ENCODE measurements around the gene IQGAP2.
A peak's percentile ranks its signal among the peaks of the same experiment; 100 is the strongest.

Gene IQGAP2

DNA sequence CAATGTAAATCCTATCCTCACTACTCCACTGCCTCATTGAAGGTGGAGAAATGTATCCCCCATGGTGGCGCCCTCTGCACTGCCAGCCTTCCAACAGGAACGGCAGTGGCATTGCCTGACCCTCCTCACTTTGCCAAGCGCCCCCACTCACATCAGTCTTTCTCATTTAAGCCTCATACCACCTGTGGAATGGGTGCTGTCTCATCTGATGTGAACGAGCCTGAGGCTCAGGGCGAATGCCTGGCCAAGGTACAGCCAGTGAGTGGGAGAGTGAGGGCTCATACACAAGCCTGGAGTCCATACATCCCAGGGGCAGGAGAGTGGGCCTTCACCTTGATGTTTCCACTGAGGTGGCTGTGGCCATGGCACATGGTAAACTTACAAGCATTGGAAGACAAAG, 209.9 kb downstream of the IQGAP2 start:
- DNase-seq (ENCODE audit: low spot score) = no peak

DNA sequence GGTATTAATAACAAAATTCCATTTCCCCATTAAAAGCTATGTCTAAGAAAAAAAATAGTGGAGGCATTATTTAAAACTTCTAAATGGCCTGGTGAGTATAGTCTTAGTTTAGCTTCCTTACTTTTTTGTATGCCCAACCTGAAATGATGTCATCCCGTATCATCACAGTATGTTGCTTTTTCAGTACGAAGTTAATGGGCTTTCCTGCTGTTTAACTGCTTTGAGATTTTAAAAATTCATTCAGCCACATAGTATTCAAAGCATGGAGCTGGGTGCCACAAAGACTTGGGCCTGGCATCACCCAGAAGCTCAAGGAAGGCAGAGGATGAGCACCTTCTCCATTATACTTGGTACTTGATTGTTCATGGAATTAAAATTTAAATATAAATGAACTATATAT, 212.7 kb downstream of the IQGAP2 start:
- DNase-seq (ENCODE audit: low spot score) = no peak

DNA sequence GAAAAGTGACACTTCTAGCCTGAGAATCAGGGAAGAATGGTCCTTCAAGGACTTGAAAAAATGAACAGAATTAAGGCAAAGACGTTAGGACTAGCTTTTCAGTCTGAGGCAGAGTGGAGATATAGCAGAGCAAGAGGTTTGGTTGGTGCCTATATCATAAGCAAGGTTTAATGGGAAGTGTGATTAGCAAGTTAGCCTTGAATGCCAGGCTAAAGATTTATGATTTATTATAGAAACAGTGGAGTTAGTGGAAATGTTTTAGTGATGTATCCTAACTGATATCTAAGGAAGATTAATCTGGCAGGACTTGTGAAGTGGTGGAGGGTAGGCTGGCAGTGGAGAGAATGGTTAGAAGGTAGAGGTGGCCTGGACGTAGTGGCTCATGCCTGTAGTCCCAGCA, 213.1 kb downstream of the IQGAP2 start:
- DNase-seq (ENCODE audit: low spot score) = no peak

DNA sequence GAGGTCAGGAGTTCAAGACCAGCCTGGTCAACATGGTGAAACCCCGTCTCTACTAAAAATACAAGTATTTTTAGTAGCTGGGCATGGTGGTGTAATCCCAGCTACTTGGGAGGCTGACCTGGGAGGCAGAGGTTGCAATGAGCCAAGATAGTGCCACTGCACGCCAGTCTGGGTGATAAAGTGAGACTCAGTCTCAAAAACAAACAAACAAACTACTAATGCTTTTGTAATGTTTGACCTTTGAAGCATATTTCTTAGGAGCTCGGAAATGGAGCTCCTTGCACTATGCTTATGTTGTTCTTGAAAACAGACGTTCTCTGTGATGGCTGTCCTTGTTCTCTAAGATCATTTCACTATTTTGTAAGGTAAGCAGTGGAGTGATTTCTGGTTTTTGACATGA, 214.1 kb downstream of the IQGAP2 start:
- DNase-seq (ENCODE audit: low spot score) = no peak

DNA sequence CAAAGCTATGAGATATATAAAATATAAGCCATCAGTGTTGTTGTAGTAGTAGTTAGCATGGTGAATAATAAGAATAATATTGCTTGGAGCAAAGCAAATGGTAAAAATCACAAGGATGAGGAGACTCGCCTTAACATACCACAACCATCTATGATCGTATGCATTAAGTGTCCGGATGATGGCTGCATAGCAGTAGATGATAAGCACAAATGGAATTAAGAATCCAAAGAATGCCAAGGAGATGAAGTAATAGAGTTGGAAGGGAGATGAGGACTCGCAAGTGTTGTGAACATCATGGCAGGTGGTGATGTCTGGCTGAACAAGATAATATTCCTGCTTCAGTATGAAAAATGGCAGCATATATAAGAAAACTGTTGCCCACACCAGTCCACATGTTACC, 214.6 kb downstream of the IQGAP2 start:
- peak; percentile 66 for DNase-seq (ENCODE audit: low spot score)

DNA sequence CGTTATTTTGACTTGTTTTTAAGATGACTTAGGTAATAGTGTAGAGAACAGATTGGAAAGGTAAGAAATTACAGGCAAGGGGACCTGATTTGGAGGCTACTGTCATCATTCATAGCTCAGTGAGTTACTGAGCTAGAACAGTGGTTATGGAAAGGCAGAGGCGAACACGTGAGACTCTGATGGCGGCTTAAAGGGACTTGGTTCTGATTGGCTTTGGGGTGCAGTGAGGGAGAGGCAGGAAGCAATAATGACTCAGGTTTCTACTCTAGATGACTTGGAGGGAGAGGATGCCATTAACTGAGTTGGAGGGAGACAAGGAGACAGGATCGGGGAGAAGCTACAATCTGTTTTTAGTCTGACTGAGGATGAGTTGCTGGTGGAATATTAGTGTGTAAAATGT, 217.1 kb downstream of the IQGAP2 start:
- DNase-seq (ENCODE audit: low spot score) = no peak

DNA sequence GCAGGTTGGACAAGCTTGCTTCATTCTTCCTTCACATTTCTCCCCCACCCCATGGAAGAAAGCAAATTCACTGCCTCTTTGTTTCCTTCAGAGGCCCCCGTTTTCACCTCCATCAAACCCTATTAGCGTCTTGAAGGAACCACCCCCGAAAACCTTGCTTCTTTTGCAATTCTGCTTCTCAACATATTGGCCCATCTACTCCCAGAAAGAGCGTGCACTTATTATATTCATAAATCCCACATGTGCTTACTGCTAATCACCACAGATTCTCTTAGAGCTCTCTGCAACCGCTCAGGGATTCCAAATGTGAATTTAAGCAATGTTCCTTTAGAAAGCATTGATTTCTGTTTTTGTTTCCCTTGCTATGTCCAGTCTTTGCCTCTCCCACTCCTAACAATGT, 219.0 kb downstream of the IQGAP2 start:
- DNase-seq (ENCODE audit: low spot score) = no peak

DNA sequence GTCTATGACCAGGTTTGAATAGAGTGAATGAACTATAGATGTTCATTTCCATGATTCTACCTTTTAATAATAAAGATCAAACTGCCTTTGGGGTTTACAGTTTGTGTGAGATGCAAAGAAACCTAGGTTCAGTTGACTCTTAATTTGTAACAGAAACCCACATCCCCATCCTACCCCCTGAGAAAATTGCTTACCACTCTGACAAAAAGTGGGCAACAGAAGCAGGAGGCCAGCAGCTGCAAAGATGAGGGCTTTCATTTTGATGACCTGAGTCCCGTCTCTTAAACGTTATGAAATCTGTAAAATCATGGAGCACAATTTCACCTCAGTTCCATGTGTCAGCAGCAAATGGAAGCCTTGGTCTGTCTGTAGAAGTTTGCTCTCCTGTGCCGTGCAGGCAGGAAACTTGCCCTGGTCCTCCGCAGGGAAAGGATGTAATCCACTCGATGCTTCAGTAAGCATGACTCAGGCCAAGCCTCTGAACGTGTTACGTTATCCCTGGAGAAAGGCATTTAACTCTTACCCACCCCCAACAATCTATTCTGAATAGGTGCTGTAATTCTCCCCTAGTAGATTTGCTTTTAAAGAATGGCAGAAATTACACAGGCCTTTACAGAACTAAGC, 220.0 kb downstream of the IQGAP2 start, which contains the start of gene F2RL2:
TSS of gene F2RL2 (minus strand) at position 431 of the 624 bp plus-strand sequence. CDS start at position 258, 173 bp downstream.
- DNase-seq (ENCODE audit: low spot score) = peak; percentile 57

DNA sequence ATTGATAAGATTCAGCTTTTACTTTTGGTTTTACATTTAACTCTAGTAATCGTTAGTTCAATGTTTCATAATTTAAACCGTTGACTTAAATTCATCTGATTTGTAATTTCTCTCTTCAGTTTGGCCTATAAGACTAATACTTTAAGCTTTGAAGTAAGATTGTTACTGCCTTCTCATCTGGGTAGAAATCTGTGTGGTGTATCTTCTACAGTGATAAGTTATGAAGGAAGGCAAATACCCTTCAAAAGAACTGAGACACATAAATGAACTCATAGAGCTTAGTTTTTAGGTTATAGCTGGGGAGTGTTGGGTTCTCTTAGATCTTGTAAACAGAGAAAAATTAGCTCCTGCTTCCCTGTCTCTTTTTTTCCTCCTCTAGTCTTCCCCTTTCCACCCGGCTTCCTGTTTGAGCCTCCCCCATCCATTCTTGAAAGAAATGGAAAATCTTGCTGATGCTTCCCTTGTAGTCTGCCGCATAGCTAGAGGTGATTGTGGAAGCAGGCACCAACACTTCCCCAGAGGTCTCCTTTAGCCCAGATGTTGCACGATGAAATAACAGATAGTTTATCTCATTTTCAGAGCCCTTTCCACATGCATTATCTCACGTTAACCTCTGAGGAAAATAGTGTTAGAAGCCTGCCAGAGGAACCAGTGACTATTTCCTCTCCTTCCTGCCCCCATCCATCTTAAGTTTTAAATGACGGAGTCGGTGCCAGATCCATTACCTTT, 222.2 kb downstream of the IQGAP2 start:
- DNase-seq (ENCODE audit: low spot score) = no peak

DNA sequence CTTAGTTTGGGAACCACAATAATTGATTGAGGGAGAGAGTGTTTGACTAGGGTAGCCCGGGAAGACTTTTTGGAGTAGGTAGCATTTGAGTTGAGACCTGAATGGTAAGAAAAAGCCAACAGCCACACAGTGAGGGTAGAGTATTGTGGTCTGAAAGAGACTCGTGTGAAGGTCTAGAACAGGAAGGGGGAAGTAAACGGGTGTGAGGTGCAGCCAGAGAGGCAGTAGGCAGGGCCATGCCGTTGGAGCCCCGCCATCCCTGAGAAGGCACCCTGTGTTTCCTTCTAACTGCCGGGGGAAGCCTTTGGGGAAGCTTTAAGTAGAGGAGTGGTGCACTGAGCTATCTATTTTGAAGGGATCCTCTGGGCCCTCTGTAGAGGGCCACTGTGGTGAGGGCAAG, 223.7 kb downstream of the IQGAP2 start:
- DNase-seq (ENCODE audit: low spot score) = no peak

DNA sequence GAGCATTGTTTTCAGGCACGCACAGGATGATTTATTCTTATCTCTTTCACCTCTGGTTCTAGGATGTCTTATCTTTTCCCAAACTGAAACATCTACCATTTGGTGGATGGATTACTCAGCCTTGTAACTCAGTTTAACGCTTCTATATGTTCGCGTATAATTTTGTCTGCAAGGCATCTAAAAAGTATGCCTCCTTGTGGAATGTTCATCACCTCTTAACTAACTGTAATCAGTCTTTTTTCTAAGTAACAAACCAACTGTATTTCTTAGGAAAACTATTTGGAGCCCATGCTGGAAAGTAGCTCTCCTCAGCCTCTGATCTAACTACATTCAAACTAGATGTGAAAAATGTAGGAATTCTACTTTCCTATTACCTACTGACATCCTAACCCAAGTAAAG, 231.6 kb downstream of the IQGAP2 start:
- DNase-seq (ENCODE audit: low spot score) = no peak

DNA sequence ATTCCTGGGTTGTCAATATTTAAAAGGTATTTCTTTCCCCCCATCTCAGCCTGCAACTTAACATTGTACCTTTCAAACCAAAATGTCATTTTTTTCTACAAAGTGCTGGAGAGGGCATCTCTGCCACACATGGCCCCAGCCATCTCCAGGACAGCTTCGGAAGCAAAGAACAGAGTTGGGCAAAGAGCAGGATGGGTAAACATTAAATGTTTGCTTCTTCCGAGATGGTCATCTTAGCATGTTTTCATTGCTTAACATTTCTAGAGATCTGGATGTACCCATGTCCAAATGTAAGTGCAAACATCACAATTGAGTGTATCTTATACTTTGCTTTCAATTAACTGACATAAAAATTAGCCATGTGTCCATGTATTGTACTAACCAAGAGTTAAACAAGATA, 234.4 kb downstream of the IQGAP2 start:
- DNase-seq (ENCODE audit: low spot score) = no peak

DNA sequence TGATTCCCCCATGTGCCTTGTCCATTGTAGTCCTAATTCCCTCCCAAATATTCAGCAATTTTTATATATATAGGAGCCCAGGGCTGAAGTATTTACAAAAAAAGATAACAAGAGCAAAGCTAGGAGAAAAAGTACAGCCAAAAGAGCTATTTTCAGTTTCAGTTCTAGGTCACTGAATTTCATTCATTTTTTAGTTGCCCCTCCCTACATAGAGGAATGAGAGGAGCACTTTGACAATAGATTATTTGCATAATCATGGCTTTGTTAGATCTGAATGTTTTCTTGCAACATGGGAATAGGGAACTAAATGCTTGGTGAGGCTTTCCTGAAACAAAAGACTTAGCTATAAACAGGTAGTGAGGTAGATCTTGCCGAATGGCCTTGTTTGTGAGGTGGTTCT, 235.4 kb downstream of the IQGAP2 start:
- DNase-seq (ENCODE audit: low spot score) = no peak

DNA sequence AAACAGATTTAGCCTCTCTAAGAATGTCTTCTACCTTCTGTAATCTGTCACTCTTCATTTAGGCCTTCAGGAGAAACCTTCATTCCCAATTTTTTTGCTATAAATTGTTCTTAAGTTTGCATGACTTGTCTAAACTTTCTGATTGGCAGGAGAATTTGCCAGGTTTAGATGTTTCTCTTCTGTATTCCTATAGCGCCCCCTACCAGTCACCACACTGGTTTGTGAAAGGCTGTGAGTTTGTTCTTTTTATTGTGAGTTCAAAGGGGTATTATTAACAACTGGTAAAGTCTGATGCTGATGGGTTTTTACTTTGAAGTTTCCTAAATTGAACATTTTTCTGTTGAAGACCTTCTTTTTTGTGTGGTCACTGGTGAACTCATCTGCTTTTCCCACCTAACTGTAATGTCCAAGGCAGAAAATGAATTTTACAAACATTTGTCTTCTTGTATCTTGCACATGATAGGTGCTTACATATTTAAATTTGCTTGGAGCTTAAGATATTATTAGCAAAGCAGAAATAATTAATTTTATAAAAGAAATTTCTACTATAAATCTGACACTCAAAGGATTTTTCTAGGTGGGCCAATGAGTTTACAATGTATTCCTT, 238.5 kb downstream of the IQGAP2 start:
- DNase-seq (ENCODE audit: low spot score) = peak; percentile 38

DNA sequence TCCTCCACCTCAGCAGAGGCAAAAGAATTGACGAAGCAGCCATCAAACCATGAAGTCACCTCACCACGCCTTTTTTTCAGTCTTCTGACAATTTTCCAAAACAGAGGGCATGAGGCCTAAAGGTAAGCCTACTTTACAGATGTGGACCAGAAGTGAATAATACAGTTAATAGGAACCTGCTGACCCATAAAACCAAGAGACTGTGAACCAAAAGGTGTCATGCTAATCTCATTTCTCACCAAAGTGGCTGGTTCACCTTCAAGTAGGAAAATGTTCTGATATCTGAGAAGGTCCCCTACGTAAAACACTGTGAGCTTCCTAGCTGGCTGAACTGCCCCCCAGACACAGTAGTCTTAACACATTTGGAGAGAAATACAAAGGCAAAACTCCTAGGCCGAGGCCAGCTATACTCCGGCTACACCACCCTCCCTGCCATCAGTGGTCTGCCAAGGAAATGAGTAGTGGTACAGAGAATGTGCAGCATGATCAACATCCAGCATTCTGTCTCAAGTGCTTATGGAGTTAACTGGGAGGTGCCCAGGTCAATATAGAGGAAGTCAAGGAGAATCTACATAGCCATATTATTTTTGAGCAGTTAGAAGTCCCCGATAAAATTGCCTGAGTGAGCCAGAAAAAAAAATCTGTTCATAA, 239.4 kb downstream of the IQGAP2 start:
- DNase-seq (ENCODE audit: low spot score) = no peak

DNA sequence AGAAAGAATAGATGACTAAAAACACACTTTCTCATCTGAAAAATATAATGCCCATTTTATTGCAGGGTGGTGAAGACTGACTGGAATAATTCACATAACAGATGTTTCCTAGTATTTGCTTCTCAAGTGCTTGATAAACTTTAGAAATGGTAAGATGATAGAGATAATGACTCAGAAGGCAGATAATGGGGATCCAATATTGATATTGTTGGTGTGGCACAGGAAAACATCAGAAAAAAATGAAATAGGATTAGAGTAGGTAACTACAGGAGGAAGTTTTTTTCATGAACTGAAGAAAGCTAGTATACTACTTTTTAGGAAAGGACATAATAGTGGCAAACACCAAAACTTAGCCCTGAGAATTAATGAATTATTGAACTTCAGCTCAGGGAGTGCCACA, 240.3 kb downstream of the IQGAP2 start:
- DNase-seq (ENCODE audit: low spot score) = no peak

DNA sequence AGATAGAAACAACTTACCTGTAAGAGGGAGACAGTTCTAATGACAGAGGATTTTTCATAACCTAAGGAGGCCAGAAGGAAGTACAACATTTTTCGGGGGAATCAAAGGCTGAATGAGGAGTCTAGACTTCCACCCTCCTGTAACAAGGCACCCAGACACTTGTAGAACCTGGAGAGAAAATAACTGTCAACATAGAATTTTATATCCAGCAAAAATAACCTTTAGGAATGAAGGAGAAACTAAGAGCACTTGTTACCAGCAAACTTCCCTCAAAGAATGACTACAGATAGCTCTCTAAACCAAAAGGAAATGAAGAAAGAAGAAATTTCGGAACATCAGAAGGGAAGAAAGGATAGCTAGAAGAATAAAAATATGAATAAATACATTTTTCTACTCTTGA, 246.1 kb downstream of the IQGAP2 start:
- no peak for DNase-seq (ENCODE audit: low spot score)

DNA sequence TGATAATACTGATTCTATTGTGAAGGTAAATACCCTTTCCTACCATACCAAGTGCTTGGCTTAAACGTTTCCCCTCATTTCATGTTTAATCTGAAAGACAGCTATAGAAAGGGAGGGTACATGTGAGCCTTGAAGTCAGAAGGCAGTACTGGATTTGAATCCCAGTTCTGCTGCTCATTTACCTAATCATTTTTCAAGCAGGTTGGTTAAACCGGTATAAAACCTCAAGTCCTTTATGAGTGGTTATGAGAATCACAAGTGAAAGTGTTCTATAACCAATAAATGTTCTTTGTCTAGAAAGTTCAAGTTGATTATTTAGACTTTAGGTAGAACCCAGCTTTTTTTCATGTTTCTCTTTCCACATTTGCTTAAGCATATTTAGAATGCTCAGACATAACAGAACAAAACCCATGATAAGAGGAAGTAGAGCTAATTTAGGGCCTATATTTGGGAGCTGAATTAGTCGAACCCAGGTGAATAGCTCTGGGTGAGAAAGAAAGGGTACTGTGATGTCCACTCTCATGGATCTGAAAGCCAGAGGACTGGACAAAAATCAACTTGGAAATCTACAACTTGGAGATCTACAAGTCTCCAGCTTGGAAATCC, 249.8 kb downstream of the IQGAP2 start:
- no peak for DNase-seq (ENCODE audit: low spot score)

DNA sequence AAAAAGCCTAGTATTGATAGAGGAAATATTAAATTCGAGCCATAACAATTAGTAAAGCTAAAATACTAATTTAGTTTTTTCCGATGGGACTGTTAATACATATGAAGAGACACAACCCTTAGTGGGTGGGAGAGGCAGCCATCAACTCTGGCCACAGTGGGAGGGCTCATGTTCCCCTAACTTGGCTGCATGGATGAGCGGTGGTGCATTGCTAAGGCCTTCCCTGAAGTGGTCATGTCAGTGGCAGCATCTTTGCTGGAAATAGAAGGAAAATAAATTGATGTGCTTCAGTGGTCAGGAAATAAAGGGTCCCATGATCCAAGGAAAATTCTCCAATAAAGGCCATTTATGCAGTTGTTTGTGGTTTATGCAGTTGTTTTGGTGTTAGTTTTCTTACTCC, 254.0 kb downstream of the IQGAP2 start:
- no peak for DNase-seq (ENCODE audit: low spot score)

DNA sequence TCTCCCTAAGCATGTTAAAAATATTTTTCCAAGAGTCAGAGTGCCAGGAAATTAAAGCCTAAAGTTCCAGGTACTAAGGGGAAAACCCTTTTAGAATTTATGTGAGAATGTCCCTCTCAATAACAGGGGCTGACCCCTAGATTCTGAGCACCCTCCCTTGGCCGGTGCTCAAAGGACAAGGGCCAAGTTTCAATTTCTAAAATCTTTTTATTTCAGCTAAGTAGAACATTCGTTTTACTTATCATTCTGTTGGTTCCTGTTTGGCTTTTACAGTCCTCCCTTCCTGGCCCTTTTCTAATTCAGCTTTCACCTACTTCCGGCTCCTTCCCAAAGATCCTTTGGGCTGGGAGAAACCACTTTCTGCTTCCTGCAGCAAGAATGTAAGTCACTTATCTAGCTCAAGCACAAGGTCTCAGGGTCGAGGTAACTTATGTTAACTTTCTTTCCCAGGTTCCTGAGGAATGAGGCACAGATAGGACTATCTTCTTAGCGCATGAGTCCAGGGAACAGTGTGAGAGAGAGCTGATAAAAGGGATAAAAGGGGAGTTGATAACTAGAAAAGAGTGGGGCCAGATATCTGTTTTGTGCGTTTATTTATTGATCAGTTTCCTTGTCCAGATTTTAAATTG, 254.7 kb downstream of the IQGAP2 start:
- DNase-seq (ENCODE audit: low spot score) = no peak

DNA sequence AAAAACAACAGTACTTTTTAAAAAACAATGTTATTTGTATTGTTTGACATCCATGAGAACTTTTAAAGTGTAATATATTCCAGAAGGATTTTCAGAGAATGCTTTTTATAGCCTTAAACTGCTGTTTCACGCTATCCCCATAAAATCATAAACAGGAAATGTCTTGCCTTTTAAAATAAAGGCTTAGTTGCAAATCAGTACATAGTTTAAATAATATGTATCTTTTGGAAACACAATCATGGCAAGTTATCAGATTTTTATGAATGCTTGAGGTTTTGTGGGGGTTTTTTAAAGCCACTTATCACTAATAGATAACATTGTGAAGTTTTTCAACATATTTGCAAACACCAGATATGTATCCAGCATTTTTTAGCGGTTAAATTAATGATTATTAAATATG, 257.3 kb downstream of the IQGAP2 start:
- DNase-seq (ENCODE audit: low spot score) = no peak

DNA sequence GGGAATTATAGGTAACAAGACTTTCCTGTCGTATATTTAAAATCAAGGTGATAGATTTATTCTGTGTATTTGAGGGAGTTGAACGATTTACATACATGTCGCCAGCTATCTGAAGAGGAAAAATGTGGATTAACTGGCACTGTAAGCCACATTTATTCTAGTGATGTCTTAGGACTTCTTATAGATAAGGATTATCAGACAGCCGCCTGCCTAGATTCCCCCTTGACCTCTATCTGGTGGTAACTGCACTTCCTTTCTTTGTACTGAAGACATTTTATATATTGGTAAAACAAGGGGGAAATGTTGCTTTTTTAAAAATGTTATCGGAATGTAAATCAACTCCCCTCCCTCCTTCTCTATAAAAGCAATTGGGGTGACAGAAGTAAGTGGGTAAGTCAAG, 259.4 kb downstream of the IQGAP2 start:
- DNase-seq (ENCODE audit: low spot score) = no peak

Data from hepatic stellate cell (primary cell).